Measurements from ENCODE around the gene ANKDD1A. TPM values are rescaled to one million over a fixed set of nuclear protein-coding genes. Genes with fewer than 3 reads are reported as not detected.

The ANKDD1A gene
- total RNA-seq, 4 donors from 2014 or later = 4.6 to 15.6 (median 8.5) TPM

GRCh38 chr15:64888336-64888735 is 23.4 kb upstream of the ANKDD1A start:
- H3K4me1 ChIP-seq = peaks cover 0 to 23% (median 10%) of the 10 kb centered on the region in 3 donors
- no peaks in the 10 kb centered on the region for H3K36me3 ChIP-seq
- no peaks in the 10 kb centered on the region for H3K9me3 ChIP-seq
- H3K27ac ChIP-seq = no peak overlapping the region
- TF ChIP-seq EP300 (IDR thresholded peaks at IDR 0.05) (no peak), POLR2A (IDR thresholded peaks at IDR 0.05) (no peak)
- H3K27me3 ChIP-seq = no peaks in the 10 kb centered on the region
- no peak overlapping the region for H3K4me3 ChIP-seq
- no CpG with 5 or more reads among the region's 6 CpGs for WGBS, 2 donors (ENCODE audit: low coverage in 1 of 2)
- no peak for ATAC-seq

GRCh38 chr15:64891561-64891960 is 20.1 kb upstream of the ANKDD1A start:
- Histone ChIP-seq H3K27me3 (no peaks in the 10 kb centered on the region), H3K4me3 (no peak overlapping the region), H3K9me3 (no peaks in the 10 kb centered on the region), H3K27ac (peak overlapping the region in 1 of 4 donors; percentile 19), H3K4me1 (peaks cover 0 to 42% (median 23%) of the 10 kb centered on the region in 3 donors), H3K36me3 (no peaks in the 10 kb centered on the region)
- no peak for ATAC-seq
- TF ChIP-seq EP300 (IDR thresholded peaks at IDR 0.05) (no peak), CTCF (IDR thresholded peaks at IDR 0.05) (no peak), POLR2A (IDR thresholded peaks at IDR 0.05) (no peak), POLR2AphosphoS5 (IDR thresholded peaks at IDR 0.05) (no peak)

- no peak for ATAC-seq
- 92 to 100% methylated on average over 2 to 8 of the region's 8 CpGs for WGBS, 2 donors (ENCODE audit: low coverage in 1 of 2)
- no peaks in the 10 kb centered on the region for H3K9me3 ChIP-seq
- TF ChIP-seq POLR2AphosphoS5 (IDR thresholded peaks at IDR 0.05) = no peak
- no peak for TF ChIP-seq CTCF (IDR thresholded peaks at IDR 0.05)
- no peak for TF ChIP-seq POLR2A (IDR thresholded peaks at IDR 0.05)
- no peak for TF ChIP-seq EP300 (IDR thresholded peaks at IDR 0.05)
- H3K27me3 ChIP-seq = no peaks in the 10 kb centered on the region
- peak overlapping the region in 1 of 2 donors; percentile 36 for H3K4me3 ChIP-seq
- H3K36me3 ChIP-seq = no peaks in the 10 kb centered on the region
- H3K27ac ChIP-seq = peak overlapping the region in 3 of 4 donors; percentile 77 to 79 (median 78)
- peaks cover 0 to 56% (median 30%) of the 10 kb centered on the region in 3 donors for H3K4me1 ChIP-seq
Observed at GRCh38 chr15:64892847-64893403, 18.8 kb upstream of the ANKDD1A start.

GRCh38 chr15:64893481-64894394 is 18.0 kb upstream of the ANKDD1A start:
- Histone ChIP-seq H3K4me3 (peak overlapping the region in 1 of 2 donors; percentile 36), H3K27ac (peak overlapping the region; percentile 32 to 79 (median 78)), H3K27me3 (no peaks in the 10 kb centered on the region), H3K4me1 (peaks cover 0 to 63% (median 30%) of the 10 kb centered on the region in 3 donors), H3K36me3 (no peaks in the 10 kb centered on the region), H3K9me3 (no peaks in the 10 kb centered on the region)
- 39 to 88% methylated on average over 7 to 22 of the region's 44 CpGs for WGBS, 2 donors (ENCODE audit: low coverage in 1 of 2)
- ATAC-seq = peak; percentile 90
- peak; percentile 3 to 41 for TF ChIP-seq POLR2A (IDR thresholded peaks at IDR 0.05)
- TF ChIP-seq POLR2AphosphoS5 (IDR thresholded peaks at IDR 0.05) = no peak
- no peak for TF ChIP-seq EP300 (IDR thresholded peaks at IDR 0.05)

GRCh38 chr15:64894395-64895056 is 17.2 kb upstream of the ANKDD1A start:
- no peak for TF ChIP-seq EP300 (IDR thresholded peaks at IDR 0.05)
- no peak for TF ChIP-seq POLR2A (IDR thresholded peaks at IDR 0.05)
- no peak for TF ChIP-seq CTCF (IDR thresholded peaks at IDR 0.05)
- no peak for TF ChIP-seq POLR2AphosphoS5 (IDR thresholded peaks at IDR 0.05)
- peak overlapping the region; percentile 32 to 79 (median 78) for H3K27ac ChIP-seq
- H3K4me3 ChIP-seq = peak overlapping the region in 1 of 2 donors; percentile 36
- no peaks in the 10 kb centered on the region for H3K27me3 ChIP-seq
- H3K36me3 ChIP-seq = no peaks in the 10 kb centered on the region
- H3K9me3 ChIP-seq = no peaks in the 10 kb centered on the region
- H3K4me1 ChIP-seq = peaks cover 0 to 63% (median 30%) of the 10 kb centered on the region in 3 donors
- no peak for ATAC-seq
- 50% methylated on average over 4 of the region's 20 CpGs; no CpG with 5 or more reads in 1 of the 2 donors for WGBS, 2 donors (ENCODE audit: low coverage in 1 of 2)
